A673 (cell line): Measurements from ENCODE around the gene ATCAY. TPM values are rescaled to one million over a fixed set of nuclear protein-coding genes. Genes with fewer than 3 reads are reported as not detected.

Experiments used
- BruUV-seq: library from RNA; stranded (reverse); fragments of 400-500 nt; replicated peaks from 2 replicates; lab custom pipeline; 2021; lab: Mats Ljungman, UMichigan
- CTCF ChIA-PET: fragments of 300-600 bp; sonication (Branson Sonifier 250); formaldehyde crosslinking; loops from one replicate; lab custom pipeline; 2022; ENCODE audit warnings: antibody characterized with exemption; lab: Charles Lee
- POLR2A ChIA-PET: fragments of 300-600 bp; sonication (Branson Sonifier 250); formaldehyde crosslinking; loops from one replicate; lab custom pipeline; 2022; ENCODE audit warnings: antibody characterized with exemption; ENCODE audit not compliant: low non-redundant PET; lab: Charles Lee
- DNase-seq: peaks from one replicate; pipeline ENCODE4 v3.0.0-alpha.2; 2015; ENCODE audit warnings: low spot score
- H3K27ac ChIP-seq: fragments of 200-600 bp; sonication (generic); 2 replicates; pipeline ENCODE4 v1.5.1; 2016; ENCODE audit warnings: mixed run types, low read depth, mild to moderate bottlenecking, mixed read lengths, antibody characterized with exemption, low read length; ENCODE audit not compliant: poor library complexity, severe bottlenecking
- H3K27me3 ChIP-seq: fragments of 200-600 bp; sonication (generic); replicated peaks from 2 replicates; pipeline ENCODE4 v1.6.1; 2017; ENCODE audit warnings: mixed run types, low read depth, mild to moderate bottlenecking, mixed read lengths, antibody characterized with exemption, low read length; ENCODE audit not compliant: insufficient read depth, poor library complexity
- H3K36me3 ChIP-seq: fragments of 200-600 bp; sonication (generic); 2 replicates; pipeline ENCODE4 v1.6.1; 2016; ENCODE audit warnings: mixed run types, mild to moderate bottlenecking, mixed read lengths, antibody characterized with exemption, low read length; ENCODE audit not compliant: insufficient read depth, poor library complexity, severe bottlenecking
- H3K4me1 ChIP-seq: fragments of 200-600 bp; sonication (generic); 2 replicates; pipeline ENCODE4 v1.6.1; 2017; ENCODE audit warnings: mixed run types, mild to moderate bottlenecking, mixed read lengths, antibody characterized with exemption, low read length; ENCODE audit not compliant: insufficient read depth, poor library complexity, severe bottlenecking
- H3K4me3 ChIP-seq: fragments of 200-600 bp; sonication (generic); 2 replicates; pipeline ENCODE4 v1.5.1; 2016; ENCODE audit warnings: low read depth, mixed run types, mild to moderate bottlenecking, mixed read lengths, low read length; ENCODE audit not compliant: poor library complexity, severe bottlenecking
- H3K9me3 ChIP-seq: fragments of 200-600 bp; sonication (generic); 2 replicates; pipeline ENCODE4 v1.6.1; 2016; ENCODE audit warnings: mixed run types, low read depth, mild to moderate bottlenecking, mixed read lengths, antibody characterized with exemption, low read length; ENCODE audit not compliant: poor library complexity, severe bottlenecking
- CTCF ChIP-seq: fragments of 300-800, 200-600 bp; sonication (generic); conservative IDR thresholded peaks from 2 replicates; pipeline ENCODE4 v1.5.1; 2017; ENCODE audit warnings: low read depth, mild to moderate bottlenecking, antibody characterized with exemption, low read length, moderate library complexity, mixed read lengths
- EZH2 ChIP-seq: fragments of 200-600 bp; sonication (generic); IDR thresholded peaks from 2 replicates; pipeline ENCODE4 v1.6.1; 2017; ENCODE audit warnings: borderline replicate concordance, low read depth, mild to moderate bottlenecking, mixed read lengths, antibody characterized with exemption, low read length; ENCODE audit not compliant: poor library complexity, severe bottlenecking
- intact Hi-C: fragments of 100-400 bp; cut with micrococcal nuclease; formaldehyde crosslinking; loops from one replicate; pipeline ENCODE4 v1.10.0; 2022; ENCODE audit not compliant: unreplicated experiment
- total RNA-seq: library from RNA; stranded (reverse); gene quantifications from 2 replicates; pipeline ENCODE4 v1.2.3, GENCODE V29; 2021

The ATCAY gene
- total RNA-seq, 1 experiment from 2014 or later, result 0.95 TPM

GRCh38 chr19:3910105-3910504 is 29.6 kb downstream of the ATCAY start:
- intact Hi-C loops, result no loop called here
- no peak for DNase-seq
- no peak for TF ChIP-seq EZH2
- no peak for TF ChIP-seq CTCF
- CTCF ChIA-PET, result no interaction called here
- H3K4me3 ChIP-seq, result no peak overlapping the region
- no peaks in the 10 kb centered on the region for H3K4me1 ChIP-seq
- H3K27me3 ChIP-seq, result no peaks in the 10 kb centered on the region
- no peak overlapping the region for H3K27ac ChIP-seq
- BruUV-seq, result no TSS peak
- H3K36me3 ChIP-seq, result no peaks in the 10 kb centered on the region
- no peaks in the 10 kb centered on the region for H3K9me3 ChIP-seq
- POLR2A ChIA-PET, result no interaction called here

GRCh38 chr19:3914199-3914598 is 33.7 kb downstream of the ATCAY start:
- no peaks in the 10 kb centered on the region for H3K27me3 ChIP-seq
- intact Hi-C loops, result no loop called here
- no peak for TF ChIP-seq EZH2
- no peak for TF ChIP-seq CTCF
- no peaks in the 10 kb centered on the region for H3K9me3 ChIP-seq
- no peaks in the 10 kb centered on the region for H3K36me3 ChIP-seq
- no peak for DNase-seq
- H3K4me1 ChIP-seq, result no peaks in the 10 kb centered on the region
- no TSS peak for BruUV-seq
- ChIA-PET POLR2A (no interaction called here), CTCF (no interaction called here)
- H3K4me3 ChIP-seq, result no peak overlapping the region
- no peak overlapping the region for H3K27ac ChIP-seq

- POLR2A ChIA-PET, result no interaction called here
These were observed 35.5 kb downstream of the ATCAY start for GRCh38 chr19:3916033-3916432.

More at GRCh38 chr19:3916033-3916432, 35.5 kb downstream of the ATCAY start:
- TF ChIP-seq CTCF (no peak), EZH2 (no peak)
- Histone ChIP-seq H3K9me3 (peaks cover 4% of the 10 kb centered on the region), H3K27ac (no peak overlapping the region), H3K4me3 (no peak overlapping the region), H3K36me3 (no peaks in the 10 kb centered on the region), H3K4me1 (no peaks in the 10 kb centered on the region), H3K27me3 (no peaks in the 10 kb centered on the region)
- DNase-seq, result no peak
- BruUV-seq, result no TSS peak
- intact Hi-C loops, result no loop called here
- CTCF ChIA-PET, result no interaction called here
